Fibroblast of upper back skin (primary cell): ENCODE measurements around the gene TMEM135.
A peak's percentile ranks its signal among the peaks of the same experiment; 100 is the strongest.
"Not testable (repeated sequence)": the region's sequence is repeated elsewhere in the genome, so short reads cannot be mapped to it uniquely, and the experiment has no call there.

ENCODE experiments used
- DNase-seq: peaks from one replicate; pipeline ENCODE4 v3.0.0-alpha.2; 2013

Gene TMEM135

GRCh38 chr11:87265132-87265531, 227.4 kb downstream of the TMEM135 start:
- peak; percentile 47 for DNase-seq

- DNase-seq, result no peak
Observed at GRCh38 chr11:87265979-87266378, 228.2 kb downstream of the TMEM135 start.

- no peak for DNase-seq
Observed at GRCh38 chr11:87266751-87267150, 229.0 kb downstream of the TMEM135 start.

- not testable (repeated sequence) for DNase-seq
Observed at GRCh38 chr11:87271951-87272350, 234.2 kb downstream of the TMEM135 start.

- no peak for DNase-seq
Observed at GRCh38 chr11:87275176-87275575, 237.4 kb downstream of the TMEM135 start.

- no peak for DNase-seq
Observed at GRCh38 chr11:87280143-87280542, 242.4 kb downstream of the TMEM135 start.

GRCh38 chr11:87281496-87281895, 243.8 kb downstream of the TMEM135 start:
- DNase-seq, result peak; percentile 83

- no peak for DNase-seq
Observed at GRCh38 chr11:87284306-87284705, 246.6 kb downstream of the TMEM135 start.

GRCh38 chr11:87285674-87286073, 247.9 kb downstream of the TMEM135 start:
- DNase-seq, result not testable (repeated sequence)

- no peak for DNase-seq
Observed at GRCh38 chr11:87286338-87286737, 248.6 kb downstream of the TMEM135 start.

- peak; percentile 65 for DNase-seq
Observed at GRCh38 chr11:87290304-87290922, 252.7 kb downstream of the TMEM135 start.

- no peak for DNase-seq
Observed at GRCh38 chr11:87292598-87292997, 254.9 kb downstream of the TMEM135 start.

GRCh38 chr11:87295237-87295636, 257.5 kb downstream of the TMEM135 start:
- DNase-seq, result no peak

- no peak for DNase-seq
Observed at GRCh38 chr11:87296627-87297026, 258.9 kb downstream of the TMEM135 start.

GRCh38 chr11:87298155-87298554, 260.4 kb downstream of the TMEM135 start:
- DNase-seq, result no peak

GRCh38 chr11:87299041-87299481, 261.3 kb downstream of the TMEM135 start:
- DNase-seq, result no peak

GRCh38 chr11:87300640-87301380, 263.1 kb downstream of the TMEM135 start:
- no peak for DNase-seq

GRCh38 chr11:87301785-87302540, 264.2 kb downstream of the TMEM135 start:
- DNase-seq, result no peak

GRCh38 chr11:87304412-87304811, 266.7 kb downstream of the TMEM135 start:
- no peak for DNase-seq

GRCh38 chr11:87306262-87306851, 268.6 kb downstream of the TMEM135 start:
- DNase-seq, result no peak

- DNase-seq, result no peak
Observed at GRCh38 chr11:87307101-87307500, 269.4 kb downstream of the TMEM135 start.

- DNase-seq, result no peak
Observed at GRCh38 chr11:87315229-87315628, 277.5 kb downstream of the TMEM135 start.

- DNase-seq, result no peak
Observed at GRCh38 chr11:87316491-87316890, 278.8 kb downstream of the TMEM135 start.
